WTC11 (cell line): Measurements from ENCODE around the gene MTMR6. TPM values are rescaled to one million over a fixed set of nuclear protein-coding genes. Genes with fewer than 3 reads are reported as not detected.

Experiments
- ATAC-seq: fragments of 200-7000 bp; cut with Tn5 transposase; 2 replicates; pipeline ENCODE4 v1.10.0; 2021; ENCODE audit warnings: mild to moderate bottlenecking, moderate library complexity
- CTCF ChIA-PET: fragments of 300-600 bp; sonication (Branson Sonifier 250); formaldehyde crosslinking; loops from one replicate; lab custom pipeline; 2021; ENCODE audit warnings: antibody characterized with exemption; lab: Charles Lee
- POLR2A ChIA-PET: fragments of 350-600 bp; sonication (Branson Sonifier 250); formaldehyde crosslinking; loops from one replicate; lab custom pipeline; 2021; ENCODE audit warnings: antibody characterized with exemption; lab: Charles Lee
- DNase-seq: peaks from one replicate; pipeline ENCODE4 v3.0.0; 2021; ENCODE audit warnings: low spot score
- H3K27ac Mint-ChIP-seq: 2 replicates; pipeline ENCODE4 v1.8.0; 2021; ENCODE audit warnings: mixed read lengths
- H3K27me3 Mint-ChIP-seq: 2 replicates; pipeline ENCODE4 v1.8.0; 2021; ENCODE audit warnings: low read depth, mild to moderate bottlenecking, moderate library complexity, mixed read lengths
- H3K36me3 Mint-ChIP-seq: 2 replicates; pipeline ENCODE4 v1.8.0; 2021; ENCODE audit warnings: mixed read lengths
- H3K4me1 Mint-ChIP-seq: 2 replicates; pipeline ENCODE4 v1.8.0; 2022; ENCODE audit warnings: mixed read lengths
- H3K4me3 Mint-ChIP-seq: 2 replicates; pipeline ENCODE4 v1.8.0; 2021; ENCODE audit warnings: mild to moderate bottlenecking, moderate library complexity, mixed read lengths
- H3K9me3 Mint-ChIP-seq: 2 replicates; pipeline ENCODE4 v1.8.0; 2021; ENCODE audit warnings: mixed read lengths
- ATF1 ChIP-seq: sonication (generic); formaldehyde crosslinking; IDR thresholded peaks from 2 replicates; pipeline ENCODE4 v1.8.1; 2023; ENCODE audit warnings: mild to moderate bottlenecking, moderate library complexity, missing genetic modification reagents
- CBFB ChIP-seq: sonication (generic); formaldehyde crosslinking; IDR thresholded peaks from 2 replicates; pipeline ENCODE4 v1.8.1; 2022; ENCODE audit warnings: mild to moderate bottlenecking, low read depth, missing genetic modification reagents
- ELF4 ChIP-seq: sonication (generic); formaldehyde crosslinking; IDR thresholded peaks from 2 replicates; pipeline ENCODE4 v1.8.1; 2022; ENCODE audit warnings: low read depth, mild to moderate bottlenecking, moderate library complexity, missing genetic modification reagents
- GABPB1 ChIP-seq: sonication (generic); formaldehyde crosslinking; IDR thresholded peaks from 2 replicates; pipeline ENCODE4 v1.8.1; 2023; ENCODE audit warnings: mild to moderate bottlenecking, missing genetic modification reagents
- GTF2I ChIP-seq: fragments of 250-450 bp; sonication (Bioruptor Pico); conservative IDR thresholded peaks from 2 replicates; pipeline ENCODE4 v1.4.0; 2021; ENCODE audit warnings: mild to moderate bottlenecking
- JAZF1 ChIP-seq: fragments of 250-450 bp; sonication (Bioruptor Pico); IDR thresholded peaks from 2 replicates; pipeline ENCODE4 v1.9.0; 2021; ENCODE audit warnings: moderate library complexity, mild to moderate bottlenecking, inconsistent platforms
- JUN ChIP-seq: sonication (generic); formaldehyde crosslinking; IDR thresholded peaks from 2 replicates; pipeline ENCODE4 v1.8.0; 2023; ENCODE audit warnings: mild to moderate bottlenecking, missing genetic modification reagents
- NFATC4 ChIP-seq: fragments of 250-450 bp; sonication (Bioruptor Pico); IDR thresholded peaks from 2 replicates; pipeline ENCODE4 v1.9.0; 2021; ENCODE audit warnings: mild to moderate bottlenecking
- NFYB ChIP-seq: sonication (generic); formaldehyde crosslinking; conservative IDR thresholded peaks from 2 replicates; pipeline ENCODE4 v1.8.0; 2022; ENCODE audit warnings: low read depth, missing genetic modification reagents
- RELA ChIP-seq: sonication (generic); formaldehyde crosslinking; IDR thresholded peaks from 2 replicates; pipeline ENCODE4 v1.8.1; 2022; ENCODE audit warnings: missing genetic modification reagents, mild to moderate bottlenecking, borderline replicate concordance
- RORB ChIP-seq: fragments of 250-450 bp; sonication (Bioruptor Pico); IDR thresholded peaks from 2 replicates; pipeline ENCODE4 v1.9.0; 2021; ENCODE audit warnings: mild to moderate bottlenecking
- SMAD3 ChIP-seq: sonication (generic); formaldehyde crosslinking; IDR thresholded peaks from 2 replicates; pipeline ENCODE4 v1.8.0; 2022; ENCODE audit warnings: missing genetic modification reagents, mild to moderate bottlenecking, borderline replicate concordance
- SOX15 ChIP-seq: fragments of 250-450 bp; sonication (Bioruptor Pico); IDR thresholded peaks from 2 replicates; pipeline ENCODE4 v1.9.0; 2021; ENCODE audit warnings: mild to moderate bottlenecking
- TEAD1 ChIP-seq: sonication (generic); formaldehyde crosslinking; IDR thresholded peaks from 2 replicates; pipeline ENCODE4 v1.8.0; 2022; ENCODE audit warnings: mild to moderate bottlenecking, missing genetic modification reagents
- USF1 ChIP-seq: sonication (generic); formaldehyde crosslinking; IDR thresholded peaks from 2 replicates; pipeline ENCODE4 v1.8.0; 2022; ENCODE audit warnings: mild to moderate bottlenecking, missing genetic modification reagents
- ZBTB21 ChIP-seq: sonication (generic); formaldehyde crosslinking; IDR thresholded peaks from 2 replicates; pipeline ENCODE4 v1.8.1; 2023; ENCODE audit warnings: mild to moderate bottlenecking, missing genetic modification reagents, borderline replicate concordance
- ZNF121 ChIP-seq: sonication (generic); formaldehyde crosslinking; IDR thresholded peaks from 2 replicates; pipeline ENCODE4 v1.8.0; 2023; ENCODE audit warnings: missing genetic modification reagents
- ZNF232 ChIP-seq: sonication (generic); formaldehyde crosslinking; IDR thresholded peaks from 2 replicates; pipeline ENCODE4 v1.8.0; 2022; ENCODE audit warnings: mild to moderate bottlenecking, missing genetic modification reagents
- ZNF263 ChIP-seq: sonication (generic); formaldehyde crosslinking; IDR thresholded peaks from 2 replicates; pipeline ENCODE4 v1.8.1; 2022; ENCODE audit warnings: low read depth, mild to moderate bottlenecking, moderate library complexity, missing genetic modification reagents
- ZSCAN18 ChIP-seq: fragments of 250-450 bp; sonication (Bioruptor Pico); IDR thresholded peaks from 2 replicates; pipeline ENCODE4 v2.1.2; 2022; ENCODE audit warnings: mild to moderate bottlenecking, moderate library complexity
- total RNA-seq: library from RNA; stranded (reverse); gene quantifications from 3 replicates; pipeline ENCODE4 v1.2.3, GENCODE V29; 2021
- TF ChIP-seq, protein P1 (sequence below): fragments of 250-450 bp; sonication (Bioruptor Pico); IDR thresholded peaks from 2 replicates; pipeline ENCODE4 v1.9.0; 2021; ENCODE audit warnings: moderate library complexity, mild to moderate bottlenecking, inconsistent platforms, borderline replicate concordance
- TF ChIP-seq, protein P2 (sequence below): sonication (generic); formaldehyde crosslinking; IDR thresholded peaks from 2 replicates; pipeline ENCODE4 v1.8.1; 2023; ENCODE audit warnings: mild to moderate bottlenecking, missing genetic modification reagents
- TF ChIP-seq, protein P3 (sequence below): fragments of 250-450 bp; sonication (Bioruptor Pico); IDR thresholded peaks from 2 replicates; pipeline ENCODE4 v1.8.0; 2021; ENCODE audit warnings: mild to moderate bottlenecking
- TF ChIP-seq, protein P4 (sequence below): fragments of 250-450 bp; sonication (Bioruptor Pico); IDR thresholded peaks from 2 replicates; pipeline ENCODE4 v1.9.0; 2021; ENCODE audit warnings: mild to moderate bottlenecking

Gene MTMR6
- total RNA-seq, 1 experiment from 2014 or later: 8.6 TPM

GRCh38 chr13:25224151-25224550 lies 63.1 kb downstream of the MTMR6 start:
- TF ChIP-seq ZBTB21 (CRISPR knock-in tag): no peak
- no peak for TF ChIP-seq ZNF232 (CRISPR knock-in tag)
- H3K27ac Mint-ChIP-seq: no peak overlapping the region
- ChIA-PET POLR2A (no interaction called here), CTCF (no interaction called here)
- peaks cover 3% of the 10 kb centered on the region; the same call in 1 of the 2 replicates for H3K27me3 Mint-ChIP-seq
- H3K9me3 Mint-ChIP-seq: no peaks in the 10 kb centered on the region
- H3K36me3 Mint-ChIP-seq: no peaks in the 10 kb centered on the region
- H3K4me3 Mint-ChIP-seq: no peak overlapping the region
- H3K4me1 Mint-ChIP-seq: no peaks in the 10 kb centered on the region
- ATAC-seq (no peak), DNase-seq (no peak)

- no peaks in the 10 kb centered on the region for H3K9me3 Mint-ChIP-seq
- ATAC-seq (no peak), DNase-seq (no peak)
- no peak overlapping the region for H3K27ac Mint-ChIP-seq
- ChIA-PET CTCF (no interaction called here), POLR2A (no interaction called here)
- TF ChIP-seq CBFB (CRISPR knock-in tag) (no peak), RELA (no peak), JAZF1 (CRISPR knock-in tag) (no peak), GABPB1 (CRISPR knock-in tag) (no peak), NFYB (CRISPR knock-in tag) (no peak), GTF2I (CRISPR knock-in tag) (no peak), ZNF121 (CRISPR knock-in tag) (no peak), RORB (CRISPR knock-in tag) (no peak), SMAD3 (CRISPR knock-in tag) (no peak), ZSCAN18 (no peak)
- TF ChIP-seq, protein P1, sequence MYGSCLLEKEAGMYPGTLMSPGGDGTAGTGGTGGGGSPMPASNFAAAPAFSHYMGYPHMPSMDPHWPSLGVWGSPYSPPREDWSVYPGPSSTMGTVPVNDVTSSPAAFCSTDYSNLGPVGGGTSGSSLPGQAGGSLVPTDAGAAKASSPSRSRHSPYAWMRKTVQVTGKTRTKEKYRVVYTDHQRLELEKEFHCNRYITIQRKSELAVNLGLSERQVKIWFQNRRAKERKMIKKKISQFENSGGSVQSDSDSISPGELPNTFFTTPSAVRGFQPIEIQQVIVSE: no peak
- TF ChIP-seq, protein P2, sequence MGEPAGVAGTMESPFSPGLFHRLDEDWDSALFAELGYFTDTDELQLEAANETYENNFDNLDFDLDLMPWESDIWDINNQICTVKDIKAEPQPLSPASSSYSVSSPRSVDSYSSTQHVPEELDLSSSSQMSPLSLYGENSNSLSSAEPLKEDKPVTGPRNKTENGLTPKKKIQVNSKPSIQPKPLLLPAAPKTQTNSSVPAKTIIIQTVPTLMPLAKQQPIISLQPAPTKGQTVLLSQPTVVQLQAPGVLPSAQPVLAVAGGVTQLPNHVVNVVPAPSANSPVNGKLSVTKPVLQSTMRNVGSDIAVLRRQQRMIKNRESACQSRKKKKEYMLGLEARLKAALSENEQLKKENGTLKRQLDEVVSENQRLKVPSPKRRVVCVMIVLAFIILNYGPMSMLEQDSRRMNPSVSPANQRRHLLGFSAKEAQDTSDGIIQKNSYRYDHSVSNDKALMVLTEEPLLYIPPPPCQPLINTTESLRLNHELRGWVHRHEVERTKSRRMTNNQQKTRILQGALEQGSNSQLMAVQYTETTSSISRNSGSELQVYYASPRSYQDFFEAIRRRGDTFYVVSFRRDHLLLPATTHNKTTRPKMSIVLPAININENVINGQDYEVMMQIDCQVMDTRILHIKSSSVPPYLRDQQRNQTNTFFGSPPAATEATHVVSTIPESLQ (CRISPR knock-in tag): no peak
- TF ChIP-seq, protein P3, sequence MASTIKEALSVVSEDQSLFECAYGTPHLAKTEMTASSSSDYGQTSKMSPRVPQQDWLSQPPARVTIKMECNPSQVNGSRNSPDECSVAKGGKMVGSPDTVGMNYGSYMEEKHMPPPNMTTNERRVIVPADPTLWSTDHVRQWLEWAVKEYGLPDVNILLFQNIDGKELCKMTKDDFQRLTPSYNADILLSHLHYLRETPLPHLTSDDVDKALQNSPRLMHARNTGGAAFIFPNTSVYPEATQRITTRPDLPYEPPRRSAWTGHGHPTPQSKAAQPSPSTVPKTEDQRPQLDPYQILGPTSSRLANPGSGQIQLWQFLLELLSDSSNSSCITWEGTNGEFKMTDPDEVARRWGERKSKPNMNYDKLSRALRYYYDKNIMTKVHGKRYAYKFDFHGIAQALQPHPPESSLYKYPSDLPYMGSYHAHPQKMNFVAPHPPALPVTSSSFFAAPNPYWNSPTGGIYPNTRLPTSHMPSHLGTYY (CRISPR knock-in tag): no peak
- H3K4me1 Mint-ChIP-seq: peaks cover 3% of the 10 kb centered on the region; the same call in 1 of the 2 replicates
- peaks cover 2% of the 10 kb centered on the region; the same call in 1 of the 2 replicates for H3K27me3 Mint-ChIP-seq
- no peaks in the 10 kb centered on the region for H3K36me3 Mint-ChIP-seq
- no peak overlapping the region for H3K4me3 Mint-ChIP-seq
Measured at GRCh38 chr13:25222740-25223139, 64.5 kb downstream of the MTMR6 start.

GRCh38 chr13:25218019-25218418 lies 69.3 kb downstream of the MTMR6 start:
- TF ChIP-seq ATF1 (CRISPR knock-in tag): no peak
- TF ChIP-seq TEAD1 (CRISPR knock-in tag): no peak
- TF ChIP-seq USF1 (CRISPR knock-in tag): no peak
- no peak for TF ChIP-seq ZNF263 (CRISPR knock-in tag)
- TF ChIP-seq, protein P4, sequence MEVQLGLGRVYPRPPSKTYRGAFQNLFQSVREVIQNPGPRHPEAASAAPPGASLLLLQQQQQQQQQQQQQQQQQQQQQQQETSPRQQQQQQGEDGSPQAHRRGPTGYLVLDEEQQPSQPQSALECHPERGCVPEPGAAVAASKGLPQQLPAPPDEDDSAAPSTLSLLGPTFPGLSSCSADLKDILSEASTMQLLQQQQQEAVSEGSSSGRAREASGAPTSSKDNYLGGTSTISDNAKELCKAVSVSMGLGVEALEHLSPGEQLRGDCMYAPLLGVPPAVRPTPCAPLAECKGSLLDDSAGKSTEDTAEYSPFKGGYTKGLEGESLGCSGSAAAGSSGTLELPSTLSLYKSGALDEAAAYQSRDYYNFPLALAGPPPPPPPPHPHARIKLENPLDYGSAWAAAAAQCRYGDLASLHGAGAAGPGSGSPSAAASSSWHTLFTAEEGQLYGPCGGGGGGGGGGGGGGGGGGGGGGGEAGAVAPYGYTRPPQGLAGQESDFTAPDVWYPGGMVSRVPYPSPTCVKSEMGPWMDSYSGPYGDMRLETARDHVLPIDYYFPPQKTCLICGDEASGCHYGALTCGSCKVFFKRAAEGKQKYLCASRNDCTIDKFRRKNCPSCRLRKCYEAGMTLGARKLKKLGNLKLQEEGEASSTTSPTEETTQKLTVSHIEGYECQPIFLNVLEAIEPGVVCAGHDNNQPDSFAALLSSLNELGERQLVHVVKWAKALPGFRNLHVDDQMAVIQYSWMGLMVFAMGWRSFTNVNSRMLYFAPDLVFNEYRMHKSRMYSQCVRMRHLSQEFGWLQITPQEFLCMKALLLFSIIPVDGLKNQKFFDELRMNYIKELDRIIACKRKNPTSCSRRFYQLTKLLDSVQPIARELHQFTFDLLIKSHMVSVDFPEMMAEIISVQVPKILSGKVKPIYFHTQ: no peak
- TF ChIP-seq JUN (CRISPR knock-in tag): no peak
- TF ChIP-seq SOX15 (CRISPR knock-in tag): no peak
- no peak for TF ChIP-seq ELF4 (CRISPR knock-in tag)
- TF ChIP-seq NFATC4: no peak
- TF ChIP-seq, all 79 proteins: peak for 0
- Mint-ChIP-seq H3K4me3 (no peak overlapping the region), H3K36me3 (no peaks in the 10 kb centered on the region), H3K27ac (no peak overlapping the region), H3K4me1 (peaks cover 18% of the 10 kb centered on the region), H3K27me3 (no peaks in the 10 kb centered on the region), H3K9me3 (no peaks in the 10 kb centered on the region; the same call in 1 of the 2 replicates)
- DNase-seq: no peak
- POLR2A ChIA-PET: no interaction called here
- CTCF ChIA-PET: interaction anchor here (0.9 kb wide), 1 partner anchor 105 kb away, joined by 3 read pairs; no protein-coding TSS in a partner anchor
- no peak for ATAC-seq
